ENCODE results near the gene ST7. TPM values are rescaled to one million over a fixed set of nuclear protein-coding genes. Genes with fewer than 3 reads are reported as not detected.

ST7 gene
- total and polyA plus RNA-seq, 2 donors (not counting 3 experiments of a cell fraction or from before 2014, with no cell fraction given), result 18.6 to 24.9 TPM

GRCh38 chr7:117087639-117088396 lies 134.5 kb downstream of the ST7 start:
- Histone ChIP-seq H3K4me3 (replicated peaks in 1 of 3; ENCODE audit: insufficient read depth in 1 of 3, low read depth in 1 of 3, low read length in 3 of 3) (no peak overlapping the region), H3K9ac (replicated peaks; ENCODE audit: extremely low read depth, insufficient read depth, low read length) (no peak overlapping the region), H3K27me3 (ENCODE audit: control insufficient read depth in 2 of 2, insufficient read depth in 2 of 2, low read length in 2 of 2) (no peaks in the 10 kb centered on the region), H3K79me2 (ENCODE audit: control insufficient read depth, insufficient read depth, low read length) (peaks cover 1% of the 10 kb centered on the region), H4K20me1 (replicated peaks; ENCODE audit: control insufficient read depth, extremely low read depth, insufficient read depth, low read length) (no peaks in the 10 kb centered on the region), H2AFZ (ENCODE audit: low read depth, low read length) (no peak overlapping the region), H3K4me2 (ENCODE audit: insufficient read depth, low read length) (no peak overlapping the region), H3K4me1 (ENCODE audit: control insufficient read depth, extremely low read depth, insufficient read depth, low read length) (peaks cover 7% of the 10 kb centered on the region), H3K9me1 (replicated peaks; ENCODE audit: control insufficient read depth, extremely low read depth, insufficient read depth, low read length) (no peaks in the 10 kb centered on the region), H3K27ac (ENCODE audit: insufficient read depth, low read depth, low read length) (no peak overlapping the region), H3K9me3 (replicated peaks; ENCODE audit: control insufficient read depth, insufficient read depth, low read length) (no peaks in the 10 kb centered on the region), H3K36me3 (ENCODE audit: control insufficient read depth in 2 of 2, extremely low read depth in 1 of 2, insufficient read depth in 2 of 2, low read length in 2 of 2) (no peaks in the 10 kb centered on the region)
- dilution Hi-C loops (cut with MboI; ENCODE audit: extremely low pct_ligation_motif_present, low sequenced_read_pairs) (no loop called here), intact Hi-C loops (cut with micrococcal nuclease) (no loop called here)
- POLR2A ChIA-PET, result no interaction called here
- TF ChIP-seq JUN (IDR thresholded peaks at IDR 0.05; ENCODE audit: borderline replicate concordance, insufficient read depth, insufficient read length, low read depth) (no peak), MAX (IDR thresholded peaks at IDR 0.05; ENCODE audit: insufficient read depth, insufficient read length) (no peak), POLR2A (IDR thresholded peaks at IDR 0.05; ENCODE audit: low read depth, low read length) (no peak), POLR2AphosphoS5 (IDR thresholded peaks at IDR 0.05; ENCODE audit: insufficient read depth, low read depth, low read length) (no peak), FOS (IDR thresholded peaks at IDR 0.05; ENCODE audit: borderline replicate concordance, insufficient read depth, low read length) (no peak), GATA2 (IDR thresholded peaks at IDR 0.05; ENCODE audit: insufficient read depth, insufficient read length, low read depth, low read length) (no peak), MYC (IDR thresholded peaks at IDR 0.05; ENCODE audit: low read depth, low read length) (no peak), CTCF (IDR thresholded peaks at IDR 0.05; ENCODE audit: extremely low read depth in 1 of 2, insufficient read depth in 1 of 2, low read depth in 1 of 2, low read length in 2 of 2) (no peak), EZH2 (IDR thresholded peaks at IDR 0.05; ENCODE audit: borderline replicate concordance, low read depth, low read length, severe bottlenecking) (no peak)
- CTCF ChIA-PET, result interaction anchor here (0.9 to 2.3 kb wide), 11 partner anchors 9 to 157 kb away, joined by 3 to 9 read pairs (median 4); no protein-coding TSS in a partner anchor
- DNase-seq (ENCODE audit: low read depth, low spot score) (no peak), FAIRE-seq (no peak)
- BruUV-seq (replicated peaks), result no TSS peak

All from endothelial cell of umbilical vein (primary cell).